ENCODE results near the gene RBPJL. TPM values are rescaled to one million over a fixed set of nuclear protein-coding genes. Genes with fewer than 3 reads are reported as not detected.
A peak's percentile ranks its signal among the peaks of the same experiment; 100 is the strongest.

Gene RBPJL
- total RNA-seq, 2 experiments from 2014 or later = not detected

GRCh38 chr20:45308117-45308778 is 1.6 kb downstream of the RBPJL start, which contains the start of gene MATN4:
TSS of gene MATN4 (minus strand) at chr20:45308299. CDS start at chr20:45305582, 2,717 bp downstream.
- POLR2A ChIA-PET = no interaction called here
- Mint-ChIP-seq H3K4me1 (ENCODE audit: low read depth) (peaks cover 14% of the 10 kb centered on the region), H3K36me3 (ENCODE audit: low read depth) (no peaks in the 10 kb centered on the region), H3K27me3 (peaks cover 60% of the 10 kb centered on the region), H3K27ac (no peak within 1 kb of the TSS), H3K9me3 (no peaks in the 10 kb centered on the region), H3K4me3 (no peak within 1 kb of the TSS)
- TF ChIP-seq CTCF (IDR thresholded peaks at IDR 0.05) = no peak
- CTCF ChIA-PET = interaction anchor here (1.0 to 1.2 kb wide), 3 partner anchors 14 to 66 kb away, joined by 3 to 5 read pairs (median 3); no protein-coding TSS in a partner anchor
- no peak for DNase-seq
- no peak for ATAC-seq
- intact Hi-C loops (cut with micrococcal nuclease) = no loop called here

- Mint-ChIP-seq H3K4me3 (no peak overlapping the region), H3K36me3 (ENCODE audit: low read depth) (no peaks in the 10 kb centered on the region), H3K9me3 (no peaks in the 10 kb centered on the region), H3K4me1 (ENCODE audit: low read depth) (peaks cover 6% of the 10 kb centered on the region), H3K27ac (no peak overlapping the region), H3K27me3 (peaks cover 59% of the 10 kb centered on the region)
- CTCF ChIA-PET = interaction anchor here (1.2 to 1.7 kb wide), 5 partner anchors 10 to 65 kb away, joined by 3 to 10 read pairs (median 5); partner anchors contain the start of gene SYS1
- ATAC-seq (no peak), DNase-seq (no peak)
- intact Hi-C loops (cut with micrococcal nuclease) = no loop called here
- POLR2A ChIA-PET = no interaction called here
- no peak for TF ChIP-seq CTCF (IDR thresholded peaks at IDR 0.05)
Measured at GRCh38 chr20:45309075-45309474, 2.4 kb downstream of the RBPJL start.

- ATAC-seq = peak; percentile 80
- Mint-ChIP-seq H3K36me3 (ENCODE audit: low read depth) (no peaks in the 10 kb centered on the region), H3K27ac (no peak overlapping the region), H3K4me1 (ENCODE audit: low read depth) (peaks cover 5% of the 10 kb centered on the region), H3K27me3 (peaks cover 57% of the 10 kb centered on the region), H3K9me3 (no peaks in the 10 kb centered on the region), H3K4me3 (no peak overlapping the region)
- peak; percentile 74 for DNase-seq
- ChIA-PET POLR2A (no interaction called here), CTCF (interaction anchor here (0.5 to 3.1 kb wide), 23 partner anchors 9 to 459 kb away, joined by 3 to 29 read pairs (median 4); partner anchors contain the start of gene SYS1)
- intact Hi-C loops (cut with micrococcal nuclease) = loop anchor here (5.0 kb wide), 1 partner anchor 46 kb away; no protein-coding TSS in a partner anchor
- TF ChIP-seq CTCF (IDR thresholded peaks at IDR 0.05) = peak; percentile 93
Measured at GRCh38 chr20:45311589-45312211, 5.1 kb downstream of the RBPJL start.

- no peak overlapping the region for H3K27ac Mint-ChIP-seq
- TF ChIP-seq CTCF (IDR thresholded peaks at IDR 0.05) = no peak
- intact Hi-C loops (cut with micrococcal nuclease) = loop anchor here (5.0 kb wide), 1 partner anchor 45 kb away; no protein-coding TSS in a partner anchor
- no peaks in the 10 kb centered on the region for H3K9me3 Mint-ChIP-seq
- H3K4me1 Mint-ChIP-seq (ENCODE audit: low read depth) = peaks cover 8% of the 10 kb centered on the region
- DNase-seq = no peak
- H3K36me3 Mint-ChIP-seq (ENCODE audit: low read depth) = no peaks in the 10 kb centered on the region
- H3K27me3 Mint-ChIP-seq = peaks cover 56% of the 10 kb centered on the region
- ChIA-PET POLR2A (no interaction called here), CTCF (interaction anchor here (0.5 to 3.1 kb wide), 24 partner anchors 9 to 459 kb away, joined by 3 to 29 read pairs (median 4); partner anchors contain the start of gene SYS1)
- no peak for ATAC-seq
- no peak overlapping the region for H3K4me3 Mint-ChIP-seq
Measured at GRCh38 chr20:45312241-45312640, 5.6 kb downstream of the RBPJL start.
